ENCODE data around the gene VTI1A.

VTI1A gene

DNA sequence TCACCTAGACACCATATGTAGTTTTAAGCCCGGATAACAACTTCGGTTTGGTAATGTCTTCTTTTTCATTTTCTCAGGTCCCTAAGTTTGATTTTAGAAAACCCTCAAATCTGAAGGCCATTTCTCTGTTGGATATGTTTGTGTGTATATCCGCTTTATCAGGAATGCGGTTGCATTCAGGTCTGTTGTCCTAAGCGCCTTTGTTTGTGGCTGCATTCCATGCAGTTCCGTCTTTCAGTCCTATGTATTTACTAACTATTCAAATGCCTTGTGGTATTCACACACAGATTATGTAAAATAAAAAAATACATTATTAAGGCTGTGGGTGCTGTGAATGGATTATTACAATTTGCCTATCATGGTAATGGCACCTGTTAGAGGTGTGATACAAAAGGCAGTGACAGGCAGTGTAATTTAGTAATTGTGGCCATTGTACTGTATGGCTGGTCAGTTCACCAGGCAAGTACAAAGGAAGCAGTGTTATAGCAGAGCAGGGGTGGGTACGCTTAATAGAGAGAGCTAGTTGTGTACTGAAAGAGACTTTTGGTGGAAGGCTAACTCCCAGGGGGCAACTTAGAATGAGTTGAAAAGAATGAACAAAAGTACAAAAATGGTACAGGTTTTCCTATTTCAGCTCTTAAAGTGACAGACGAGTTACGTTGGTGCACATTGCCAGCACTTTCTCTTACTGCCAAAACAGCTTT lies 136.4 kb downstream of the VTI1A start:
- TF ChIP-seq, protein P1, sequence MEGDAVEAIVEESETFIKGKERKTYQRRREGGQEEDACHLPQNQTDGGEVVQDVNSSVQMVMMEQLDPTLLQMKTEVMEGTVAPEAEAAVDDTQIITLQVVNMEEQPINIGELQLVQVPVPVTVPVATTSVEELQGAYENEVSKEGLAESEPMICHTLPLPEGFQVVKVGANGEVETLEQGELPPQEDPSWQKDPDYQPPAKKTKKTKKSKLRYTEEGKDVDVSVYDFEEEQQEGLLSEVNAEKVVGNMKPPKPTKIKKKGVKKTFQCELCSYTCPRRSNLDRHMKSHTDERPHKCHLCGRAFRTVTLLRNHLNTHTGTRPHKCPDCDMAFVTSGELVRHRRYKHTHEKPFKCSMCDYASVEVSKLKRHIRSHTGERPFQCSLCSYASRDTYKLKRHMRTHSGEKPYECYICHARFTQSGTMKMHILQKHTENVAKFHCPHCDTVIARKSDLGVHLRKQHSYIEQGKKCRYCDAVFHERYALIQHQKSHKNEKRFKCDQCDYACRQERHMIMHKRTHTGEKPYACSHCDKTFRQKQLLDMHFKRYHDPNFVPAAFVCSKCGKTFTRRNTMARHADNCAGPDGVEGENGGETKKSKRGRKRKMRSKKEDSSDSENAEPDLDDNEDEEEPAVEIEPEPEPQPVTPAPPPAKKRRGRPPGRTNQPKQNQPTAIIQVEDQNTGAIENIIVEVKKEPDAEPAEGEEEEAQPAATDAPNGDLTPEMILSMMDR (IDR thresholded peaks at IDR 0.05; ENCODE audit: low read length), result no peak
- TF ChIP-seq EZH2 (optimal IDR thresholded peaks at IDR 0.05; ENCODE audit: low read depth, low read length) (no peak), EZH2phosphoT487 (IDR thresholded peaks at IDR 0.05; ENCODE audit: low read length) (no peak)
- no peak overlapping the region for H3K9ac ChIP-seq (ENCODE audit: low read length)
- H3K4me2 ChIP-seq (ENCODE audit: low read depth, low read length), result no peak overlapping the region

DNA sequence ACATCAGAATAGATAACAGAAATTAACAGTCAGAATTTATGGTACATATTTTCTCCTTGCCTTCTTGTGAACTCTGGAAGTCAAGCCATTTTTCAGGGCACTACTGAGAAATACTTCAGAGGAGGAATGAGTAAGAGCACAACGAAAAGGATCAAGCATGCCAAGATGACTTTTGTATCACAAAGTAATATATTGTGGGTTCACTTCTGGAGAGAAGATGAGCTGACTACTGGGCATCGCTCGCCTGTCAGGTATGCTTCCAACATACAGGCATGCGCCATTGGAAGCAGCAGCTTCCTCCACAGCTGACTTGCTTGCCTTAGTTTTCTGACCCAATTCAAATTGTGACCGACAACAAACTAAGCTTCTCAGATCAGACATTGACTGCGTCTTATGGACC lies 137.3 kb downstream of the VTI1A start:
- H3K9me3 ChIP-seq (replicated peaks; ENCODE audit: insufficient read depth, low read length), result no peaks in the 10 kb centered on the region
- no peak overlapping the region for H3K4me2 ChIP-seq (ENCODE audit: low read depth, low read length)
- H3K9ac ChIP-seq (ENCODE audit: low read length), result no peak overlapping the region
- no peak overlapping the region for H2AFZ ChIP-seq (ENCODE audit: low read length)
- no peak overlapping the region for H3K4me3 ChIP-seq (ENCODE audit: low read length)
- H3F3A ChIP-seq (ENCODE audit: insufficient read depth, low read length), result no peaks in the 10 kb centered on the region
- DNase-seq, result no peak
- no peaks in the 10 kb centered on the region for H4K20me1 ChIP-seq (ENCODE audit: insufficient read depth, low read length)
- no peak overlapping the region for H3K27ac ChIP-seq (ENCODE audit: low read length)
- H3K36me3 ChIP-seq (replicated peaks; ENCODE audit: insufficient read depth, low read length), result no peaks in the 10 kb centered on the region
- no peaks in the 10 kb centered on the region for H3K4me1 ChIP-seq (ENCODE audit: low read length)
- no peaks in the 10 kb centered on the region for H3K27me3 ChIP-seq (replicated peaks; ENCODE audit: insufficient read depth, low read length)
- no peaks in the 10 kb centered on the region for H3K9me2 ChIP-seq (replicated peaks; ENCODE audit: insufficient read depth, low read length)
- no peaks in the 10 kb centered on the region for H3K79me2 ChIP-seq (ENCODE audit: low read length)
- TF ChIP-seq EZH2 (optimal IDR thresholded peaks at IDR 0.05; ENCODE audit: low read depth, low read length) (no peak), EZH2phosphoT487 (IDR thresholded peaks at IDR 0.05; ENCODE audit: low read length) (no peak)
- TF ChIP-seq, protein P1 (IDR thresholded peaks at IDR 0.05; ENCODE audit: low read length), result no peak

More for the DNA sequence above, 136.4 kb downstream of the VTI1A start:
- Histone ChIP-seq H3K4me1 (ENCODE audit: low read length) (no peaks in the 10 kb centered on the region), H2AFZ (ENCODE audit: low read length) (no peak overlapping the region), H4K20me1 (ENCODE audit: insufficient read depth, low read length) (no peaks in the 10 kb centered on the region), H3K9me2 (replicated peaks; ENCODE audit: insufficient read depth, low read length) (no peaks in the 10 kb centered on the region), H3K27me3 (replicated peaks; ENCODE audit: insufficient read depth, low read length) (no peaks in the 10 kb centered on the region), H3K27ac (ENCODE audit: low read length) (no peak overlapping the region), H3K9me3 (replicated peaks; ENCODE audit: insufficient read depth, low read length) (no peaks in the 10 kb centered on the region), H3K79me2 (ENCODE audit: low read length) (no peaks in the 10 kb centered on the region), H3F3A (ENCODE audit: insufficient read depth, low read length) (no peaks in the 10 kb centered on the region), H3K36me3 (replicated peaks; ENCODE audit: insufficient read depth, low read length) (no peaks in the 10 kb centered on the region), H3K4me3 (ENCODE audit: low read length) (no peak overlapping the region)
- DNase-seq, result no peak

DNA sequence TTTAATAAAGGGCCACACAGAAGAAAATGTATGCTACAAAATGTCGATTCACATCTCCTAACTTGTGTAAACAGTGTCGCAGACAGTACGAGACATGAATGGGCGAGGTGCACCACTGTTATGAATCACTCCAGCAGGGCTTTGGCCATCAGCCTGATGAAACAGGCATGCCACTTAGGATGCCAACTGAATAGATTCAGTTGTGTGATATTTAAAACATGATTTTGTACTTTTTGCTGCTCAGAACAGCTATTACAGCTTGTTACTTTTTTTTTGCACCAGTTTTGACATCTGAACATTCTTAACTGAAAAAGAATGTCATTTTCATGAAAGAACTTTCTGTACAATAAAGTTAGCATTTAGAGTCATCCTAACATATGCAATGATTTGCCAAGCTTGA lies 138.1 kb downstream of the VTI1A start:
- Histone ChIP-seq H3K79me2 (ENCODE audit: low read length) (no peaks in the 10 kb centered on the region), H3K27ac (ENCODE audit: low read length) (no peak overlapping the region), H3K27me3 (replicated peaks; ENCODE audit: insufficient read depth, low read length) (no peaks in the 10 kb centered on the region), H2AFZ (ENCODE audit: low read length) (no peak overlapping the region), H3K9me3 (replicated peaks; ENCODE audit: insufficient read depth, low read length) (no peaks in the 10 kb centered on the region), H3K4me1 (ENCODE audit: low read length) (no peaks in the 10 kb centered on the region), H3K9ac (ENCODE audit: low read length) (no peak overlapping the region), H3K36me3 (replicated peaks; ENCODE audit: insufficient read depth, low read length) (no peaks in the 10 kb centered on the region), H4K20me1 (ENCODE audit: insufficient read depth, low read length) (no peaks in the 10 kb centered on the region), H3F3A (ENCODE audit: insufficient read depth, low read length) (no peaks in the 10 kb centered on the region), H3K4me2 (ENCODE audit: low read depth, low read length) (no peak overlapping the region), H3K4me3 (ENCODE audit: low read length) (no peak overlapping the region), H3K9me2 (replicated peaks; ENCODE audit: insufficient read depth, low read length) (no peaks in the 10 kb centered on the region)
- no peak for DNase-seq
- TF ChIP-seq EZH2 (optimal IDR thresholded peaks at IDR 0.05; ENCODE audit: low read depth, low read length) (no peak), EZH2phosphoT487 (IDR thresholded peaks at IDR 0.05; ENCODE audit: low read length) (no peak)
- TF ChIP-seq, protein P1 (IDR thresholded peaks at IDR 0.05; ENCODE audit: low read length), result no peak
